Measurements from ENCODE around the gene PKNOX2.

The PKNOX2 gene

DNA sequence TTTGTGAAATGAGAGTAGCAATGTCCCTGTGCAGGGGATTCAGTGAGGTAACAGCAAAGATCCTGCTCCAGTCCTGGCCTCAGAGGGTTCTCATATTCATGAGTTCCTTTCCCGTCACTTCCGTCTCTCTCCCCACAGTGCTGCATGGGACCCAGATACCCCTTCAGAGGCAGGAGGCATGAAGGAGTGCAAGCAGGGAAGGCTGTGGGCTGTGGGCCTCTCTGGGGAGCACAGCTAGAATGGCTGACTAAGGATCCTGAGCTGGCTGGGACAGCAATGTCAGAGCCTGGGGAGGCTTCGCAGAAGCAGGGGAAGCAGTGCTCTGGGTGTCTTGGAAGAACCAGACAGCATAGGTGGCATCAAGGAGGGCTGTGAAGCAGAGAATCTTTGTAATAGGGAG lies 13.0 kb downstream of the PKNOX2 start:
- no peak for FAIRE-seq
- TF ChIP-seq, protein P1, sequence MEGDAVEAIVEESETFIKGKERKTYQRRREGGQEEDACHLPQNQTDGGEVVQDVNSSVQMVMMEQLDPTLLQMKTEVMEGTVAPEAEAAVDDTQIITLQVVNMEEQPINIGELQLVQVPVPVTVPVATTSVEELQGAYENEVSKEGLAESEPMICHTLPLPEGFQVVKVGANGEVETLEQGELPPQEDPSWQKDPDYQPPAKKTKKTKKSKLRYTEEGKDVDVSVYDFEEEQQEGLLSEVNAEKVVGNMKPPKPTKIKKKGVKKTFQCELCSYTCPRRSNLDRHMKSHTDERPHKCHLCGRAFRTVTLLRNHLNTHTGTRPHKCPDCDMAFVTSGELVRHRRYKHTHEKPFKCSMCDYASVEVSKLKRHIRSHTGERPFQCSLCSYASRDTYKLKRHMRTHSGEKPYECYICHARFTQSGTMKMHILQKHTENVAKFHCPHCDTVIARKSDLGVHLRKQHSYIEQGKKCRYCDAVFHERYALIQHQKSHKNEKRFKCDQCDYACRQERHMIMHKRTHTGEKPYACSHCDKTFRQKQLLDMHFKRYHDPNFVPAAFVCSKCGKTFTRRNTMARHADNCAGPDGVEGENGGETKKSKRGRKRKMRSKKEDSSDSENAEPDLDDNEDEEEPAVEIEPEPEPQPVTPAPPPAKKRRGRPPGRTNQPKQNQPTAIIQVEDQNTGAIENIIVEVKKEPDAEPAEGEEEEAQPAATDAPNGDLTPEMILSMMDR (IDR thresholded peaks at IDR 0.05; ENCODE audit: insufficient read depth, missing control alignments), result no peak

DNA sequence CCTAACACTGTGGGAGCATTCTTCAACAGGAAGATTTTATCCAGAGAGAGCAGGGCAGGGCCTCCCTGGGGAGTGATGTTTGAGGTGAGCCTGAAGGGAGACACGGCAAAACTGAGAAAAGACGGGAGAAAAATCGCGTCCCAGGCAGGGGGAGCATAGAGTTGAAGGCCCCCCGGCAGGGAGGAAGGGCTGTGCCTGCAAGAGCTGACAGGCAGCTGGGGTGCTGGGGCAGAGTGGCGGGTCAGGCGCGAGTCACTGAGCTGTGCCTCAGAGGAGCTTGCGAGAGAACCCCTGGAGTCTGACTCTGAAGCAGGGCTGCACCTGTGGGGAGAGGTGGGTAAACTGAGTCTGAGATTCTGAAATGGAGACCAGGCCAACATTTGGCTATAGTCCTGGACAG lies 14.8 kb downstream of the PKNOX2 start:
- no peak for FAIRE-seq
- TF ChIP-seq, protein P1 (IDR thresholded peaks at IDR 0.05; ENCODE audit: insufficient read depth, missing control alignments), result no peak
- no peak for DNase-seq (ENCODE audit: insufficient read length, low spot score)

More for the DNA sequence above, 13.0 kb downstream of the PKNOX2 start:
- DNase-seq (ENCODE audit: insufficient read length, low spot score), result no peak

DNA sequence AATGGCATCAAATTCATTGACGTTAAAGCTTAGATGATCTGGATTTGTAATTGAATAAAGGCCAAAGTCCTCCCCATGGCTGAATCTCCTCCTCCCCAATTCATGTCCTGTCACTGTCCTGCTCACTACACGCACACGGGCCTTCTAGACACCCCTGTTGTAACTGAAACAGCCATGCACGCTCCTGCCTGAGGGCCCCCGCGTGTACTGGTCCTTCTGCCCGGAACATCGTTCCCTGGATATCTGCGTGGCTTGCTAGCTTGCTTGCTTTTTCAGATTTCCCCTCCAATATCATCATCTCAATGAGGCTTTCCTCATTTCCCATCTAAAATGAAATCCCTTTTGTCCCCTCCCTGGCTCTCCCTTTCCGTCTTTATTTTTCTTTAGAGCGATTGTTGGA lies 15.3 kb downstream of the PKNOX2 start:
- FAIRE-seq (no peak), DNase-seq (ENCODE audit: insufficient read length, low spot score) (no peak)
- TF ChIP-seq, protein P1 (IDR thresholded peaks at IDR 0.05; ENCODE audit: insufficient read depth, missing control alignments), result no peak

DNA sequence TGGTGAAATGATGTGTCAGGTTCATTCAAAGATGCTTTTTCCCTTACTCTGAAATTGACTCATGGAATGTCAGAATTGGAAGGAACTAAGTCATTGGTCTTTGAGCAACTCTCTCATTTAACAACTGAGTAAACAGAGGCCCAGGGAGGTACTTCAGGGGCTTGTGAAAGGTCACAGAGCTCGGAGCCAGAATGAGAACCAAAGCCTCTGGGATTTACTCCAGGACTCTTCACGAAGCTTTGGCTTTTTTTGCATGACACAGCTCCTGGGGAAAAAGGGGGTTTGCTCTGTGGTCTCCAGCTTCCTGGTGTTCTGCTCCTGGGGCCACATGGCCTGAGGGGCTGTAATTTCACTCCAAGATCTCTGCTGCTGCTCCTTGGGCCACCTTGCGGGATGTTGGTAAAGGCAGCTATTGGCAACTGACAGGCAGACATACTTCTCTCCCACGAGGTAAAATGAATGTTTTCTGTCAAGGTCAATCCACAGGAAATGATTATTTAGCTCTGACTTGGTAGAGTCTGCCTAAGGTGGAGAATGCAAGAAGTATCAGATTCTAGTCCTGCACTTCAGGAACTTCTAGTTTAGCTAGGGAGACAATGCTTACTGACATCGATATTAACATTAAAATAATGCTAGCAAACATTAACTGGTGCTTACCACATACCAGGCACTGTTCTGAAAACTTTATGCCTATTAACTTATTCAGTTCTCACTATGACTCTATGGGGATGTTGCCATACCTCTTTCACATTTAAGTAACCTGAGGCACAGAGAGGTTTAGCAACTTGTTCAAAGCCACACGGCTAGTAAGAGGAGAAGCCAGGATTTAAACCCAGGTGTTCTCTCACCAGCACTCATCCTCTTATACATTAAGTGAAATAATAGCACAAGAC lies 16.1 kb downstream of the PKNOX2 start:
- TF ChIP-seq, protein P1 (IDR thresholded peaks at IDR 0.05; ENCODE audit: insufficient read depth, missing control alignments), result no peak
- FAIRE-seq (no peak), DNase-seq (ENCODE audit: insufficient read length, low spot score) (no peak)

DNA sequence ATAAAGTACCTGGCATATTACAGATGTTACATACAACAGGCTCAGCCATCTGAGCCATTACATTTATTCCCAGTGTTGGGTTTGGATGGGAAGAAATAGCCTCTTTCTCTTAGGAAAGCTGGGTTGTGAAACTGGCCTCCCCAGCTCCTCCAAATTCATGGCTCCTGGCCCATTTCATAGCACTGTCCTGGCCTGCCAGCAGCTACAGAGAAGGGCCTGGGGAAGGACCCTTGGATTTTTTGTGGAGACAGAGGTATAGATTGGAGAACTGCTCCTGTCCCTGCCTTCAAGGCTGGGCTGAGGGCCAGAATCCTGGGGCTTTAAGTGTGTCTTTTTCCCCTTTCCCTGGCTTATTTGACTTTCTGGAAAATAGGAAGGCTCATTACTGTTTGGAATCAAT lies 18.0 kb downstream of the PKNOX2 start:
- no peak for FAIRE-seq
- DNase-seq (ENCODE audit: insufficient read length, low spot score), result no peak
- TF ChIP-seq, protein P1 (IDR thresholded peaks at IDR 0.05; ENCODE audit: insufficient read depth, missing control alignments), result no peak

DNA sequence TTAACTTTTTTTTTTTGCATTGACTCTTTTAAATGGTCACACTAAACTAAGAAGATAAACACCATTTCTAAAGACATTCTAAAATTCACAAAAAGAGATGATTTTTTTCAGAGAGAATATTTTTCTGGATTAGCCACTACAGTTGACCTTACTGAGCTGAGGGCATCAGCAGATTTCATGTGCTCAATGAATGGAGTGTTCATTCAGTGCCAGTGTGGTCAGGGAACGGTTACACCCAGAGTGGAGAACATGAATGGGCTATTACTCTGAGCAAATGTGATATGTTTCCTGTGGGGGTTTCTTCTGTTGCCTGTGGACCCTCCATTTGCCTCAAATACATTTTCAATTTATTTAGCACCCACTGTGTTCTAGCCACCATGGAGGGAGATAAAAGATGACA lies 19.1 kb downstream of the PKNOX2 start:
- TF ChIP-seq, protein P1 (IDR thresholded peaks at IDR 0.05; ENCODE audit: insufficient read depth, missing control alignments), result no peak
- FAIRE-seq (no peak), DNase-seq (ENCODE audit: insufficient read length, low spot score) (no peak)

DNA sequence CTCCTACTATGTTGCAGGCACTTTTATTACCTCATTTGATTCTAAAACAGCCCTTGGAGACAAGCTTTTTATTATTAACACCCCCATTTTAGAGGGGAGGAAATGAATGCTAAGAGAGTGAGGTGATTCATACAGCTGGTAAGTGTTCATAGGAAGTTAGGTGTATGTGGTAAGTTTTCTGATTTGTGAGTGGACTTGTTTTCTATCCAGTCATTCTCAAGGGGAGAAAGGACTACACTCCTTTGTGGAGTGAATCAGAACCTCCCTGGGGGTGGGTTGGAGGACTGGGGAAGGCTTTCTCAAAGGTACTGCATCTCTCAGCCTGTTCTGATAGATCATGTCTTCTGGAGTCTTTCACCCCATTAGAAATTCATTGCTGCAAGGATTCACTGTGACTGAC lies 23.5 kb downstream of the PKNOX2 start:
- DNase-seq (ENCODE audit: insufficient read length, low spot score) (no peak), FAIRE-seq (no peak)
- TF ChIP-seq, protein P1 (IDR thresholded peaks at IDR 0.05; ENCODE audit: insufficient read depth, missing control alignments), result no peak

All from D721Med (cell line).